OCI-LY7 (cell line): ENCODE results near the gene RUVBL1. TPM values are rescaled to one million over a fixed set of nuclear protein-coding genes. Genes with fewer than 3 reads are reported as not detected.

Source experiments
- BruUV-seq: library from RNA; stranded (reverse); fragments of 400-500 nt; replicated peaks from 2 replicates; lab custom pipeline; 2021; lab: Mats Ljungman, UMichigan
- CTCF ChIA-PET: fragments of 300-600 bp; sonication (Branson Sonifier 250); formaldehyde crosslinking; loops from one replicate; lab custom pipeline; 2022; ENCODE audit warnings: antibody characterized with exemption; ENCODE audit not compliant: unreplicated experiment; lab: Charles Lee
- POLR2A ChIA-PET: fragments of 300-600 bp; sonication (Branson Sonifier 250); formaldehyde crosslinking; loops from one replicate; lab custom pipeline; 2022; ENCODE audit warnings: antibody characterized with exemption; lab: Charles Lee
- DNase-seq: peaks from one replicate; pipeline ENCODE4 v3.0.0-alpha.2; 2015; ENCODE audit warnings: low spot score
- H2AFZ ChIP-seq: fragments of 200-600 bp; sonication (generic), shearing (Covaris generic); 2 replicates; pipeline ENCODE4 v1.6.1; 2014; ENCODE audit warnings: mild to moderate bottlenecking, antibody characterized with exemption, low read length, moderate library complexity
- H3K27ac ChIP-seq: fragments of 200-600 bp; sonication (generic); 2 replicates; pipeline ENCODE4 v1.5.1; 2014; ENCODE audit warnings: mixed run types, low read depth, mild to moderate bottlenecking, moderate library complexity, low read length, inconsistent platforms; ENCODE audit not compliant: poor library complexity, severe bottlenecking
- H3K36me3 ChIP-seq: fragments of 200-600 bp; sonication (generic); 2 replicates; pipeline ENCODE4 v1.6.1; 2014; ENCODE audit warnings: mild to moderate bottlenecking, antibody characterized with exemption, low read length, moderate library complexity, mixed read lengths; ENCODE audit not compliant: insufficient read depth
- H3K4me1 ChIP-seq: fragments of 200-600 bp; sonication (generic); 2 replicates; pipeline ENCODE4 v1.5.1; 2014; ENCODE audit warnings: mild to moderate bottlenecking, low read length; ENCODE audit not compliant: insufficient read depth, poor library complexity, severe bottlenecking
- H3K4me2 ChIP-seq: fragments of 200-600 bp; sonication (generic); 2 replicates; pipeline ENCODE4 v1.6.1; 2014; ENCODE audit warnings: mild to moderate bottlenecking, low read length
- H3K4me3 ChIP-seq: fragments of 200-600 bp; sonication (generic); 2 replicates; pipeline ENCODE4 v1.5.1; 2014; ENCODE audit warnings: mild to moderate bottlenecking, low read depth, low read length; ENCODE audit not compliant: poor library complexity, severe bottlenecking
- H3K79me2 ChIP-seq: fragments of 200-600 bp; sonication (generic); 2 replicates; pipeline ENCODE4 v1.6.1; 2016; ENCODE audit warnings: low read depth, mild to moderate bottlenecking, low read length, moderate library complexity, mixed read lengths; ENCODE audit not compliant: insufficient read depth
- H3K9me2 ChIP-seq: fragments of 200-600 bp; sonication (generic); 2 replicates; pipeline ENCODE4 v1.6.1; 2016; ENCODE audit warnings: mild to moderate bottlenecking, low read length, mixed read lengths; ENCODE audit not compliant: insufficient read depth
- H3K9me3 ChIP-seq: fragments of 200-600 bp; sonication (generic); 2 replicates; pipeline ENCODE4 v1.6.1; 2014; ENCODE audit warnings: mild to moderate bottlenecking, mixed run types, low read length, mixed read lengths
- H4K20me1 ChIP-seq: fragments of 200-600 bp; sonication (generic); 2 replicates; pipeline ENCODE4 v1.6.1; 2014; ENCODE audit warnings: mild to moderate bottlenecking, antibody characterized with exemption, low read length, moderate library complexity, mixed read lengths; ENCODE audit not compliant: insufficient read depth
- CTCF ChIP-seq: fragments of 200-600 bp; sonication (generic); conservative IDR thresholded peaks from 2 replicates; pipeline ENCODE4 v1.5.1; 2014; ENCODE audit warnings: mild to moderate bottlenecking, antibody characterized with exemption, low read length, moderate library complexity, mixed read lengths
- EZH2phosphoT487 ChIP-seq: fragments of 200-600 bp; sonication (generic); IDR thresholded peaks from 2 replicates; pipeline ENCODE4 v1.6.1; 2018; ENCODE audit warnings: low read depth, borderline replicate concordance, mild to moderate bottlenecking, mixed run types, antibody characterized with exemption, low read length, moderate library complexity, mixed read lengths
- intact Hi-C: fragments of 100-400 bp; cut with micrococcal nuclease; formaldehyde crosslinking; loops from one replicate; pipeline ENCODE4 v1.10.0; 2022; ENCODE audit not compliant: unreplicated experiment
- total RNA-seq, 2 experiments: library from RNA; depleted of rRNA in 1 of 2; stranded (reverse); fragments of >200 nt in 1 of 2; shearing (Covaris generic) in 1 of 2; gene quantifications; 2 replicates each; pipeline ENCODE4 v1.2.3, GENCODE V29; 2014 to 2022

Gene RUVBL1
- total RNA-seq, 2 experiments from 2014 or later = 91.4 to 103 TPM

GRCh38 chr3:128122013-128122412, 1.6 kb downstream of the RUVBL1 start:
- Histone ChIP-seq H4K20me1 (no peaks in the 10 kb centered on the region), H2AFZ (no peak overlapping the region), H3K4me3 (peak overlapping the region; percentile 98), H3K27ac (no peak overlapping the region), H3K9me3 (no peaks in the 10 kb centered on the region), H3K79me2 (peaks cover 37% of the 10 kb centered on the region), H3K4me1 (peaks cover 16% of the 10 kb centered on the region), H3K4me2 (peak overlapping the region; percentile 94), H3K36me3 (peaks cover 49% of the 10 kb centered on the region), H3K9me2 (no peaks in the 10 kb centered on the region)
- ChIA-PET POLR2A (interaction anchor here (1.4 to 2.9 kb wide), 3 partner anchors 9 to 31 kb away, joined by 3 to 19 read pairs (median 12); partner anchors contain the start of gene EEFSEC), CTCF (interaction anchor here (0.6 to 2.0 kb wide), 2 partner anchors 12 to 27 kb away, joined by 3 to 5 read pairs; no protein-coding TSS in a partner anchor)
- BruUV-seq = no TSS peak
- intact Hi-C loops = loop anchor here (2.0 to 5.0 kb wide), 2 partner anchors 70 to 531 kb away; partner anchors contain the start of genes SEC61A1 and TPRA1
- no peak for DNase-seq
- no peak for TF ChIP-seq EZH2phosphoT487
- no peak for TF ChIP-seq CTCF

DNA sequence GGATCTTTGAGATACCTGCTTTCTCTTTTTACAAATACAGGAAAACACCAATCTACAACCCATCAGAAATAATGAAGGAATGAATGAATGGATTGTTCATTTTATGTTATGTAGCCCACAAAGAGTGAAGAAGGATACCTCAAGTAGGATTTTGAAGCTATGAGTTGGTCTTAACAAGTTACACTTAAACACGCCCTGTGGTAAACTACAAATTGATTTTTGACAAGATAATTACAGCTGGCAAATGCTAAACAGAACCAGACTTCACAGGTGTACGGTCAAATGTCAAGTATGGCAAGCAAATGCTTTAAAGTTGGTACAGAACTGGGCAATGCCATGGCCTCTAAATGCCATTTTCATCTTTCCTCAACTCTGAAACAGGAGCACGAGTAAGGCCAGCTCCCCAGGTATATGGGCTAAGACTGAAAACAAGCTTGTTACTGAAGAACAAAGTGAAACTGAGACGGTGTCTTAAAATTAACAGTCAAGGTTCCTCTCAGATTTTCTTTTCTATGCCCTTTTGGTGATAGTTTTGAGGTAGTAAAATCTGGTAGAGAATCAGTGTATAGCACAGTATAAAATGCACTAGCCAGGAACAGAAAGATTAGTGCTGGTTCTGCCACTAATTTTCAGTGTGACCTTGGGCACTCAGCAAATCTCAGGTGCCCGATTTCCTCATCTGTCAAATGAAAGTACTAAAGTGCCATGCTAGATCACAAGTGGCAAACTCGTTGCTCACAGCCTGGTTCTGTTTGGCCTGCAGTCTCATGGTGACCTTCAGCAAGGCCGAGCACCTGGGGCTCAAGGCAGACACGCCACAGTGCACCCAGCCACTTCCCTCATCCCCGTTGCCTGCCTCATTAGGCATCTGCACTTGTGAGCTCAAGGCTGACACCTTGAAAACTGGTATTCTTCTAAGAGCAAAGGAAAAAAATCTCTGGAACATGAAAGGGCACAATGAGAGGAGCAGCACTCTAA, 9.5 kb downstream of the RUVBL1 start:
- Histone ChIP-seq H3K9me3 (no peaks in the 10 kb centered on the region), H2AFZ (no peak overlapping the region; the same call in 1 of the 2 replicates), H3K4me1 (peaks cover 33% of the 10 kb centered on the region), H3K4me2 (peak overlapping the region; percentile 77), H3K9me2 (no peaks in the 10 kb centered on the region), H3K79me2 (peaks cover 48% of the 10 kb centered on the region), H3K4me3 (peak overlapping the region; percentile 39), H4K20me1 (no peaks in the 10 kb centered on the region; the same call in 1 of the 2 replicates), H3K27ac (peak overlapping the region; percentile 73), H3K36me3 (peaks cover 96% of the 10 kb centered on the region)
- BruUV-seq = no TSS peak
- intact Hi-C loops = no loop called here
- ChIA-PET POLR2A (interaction anchor here (0.9 to 1.7 kb wide), 4 partner anchors 8 to 22 kb away, joined by 3 to 7 read pairs (median 4); partner anchors contain the start of gene RUVBL1), CTCF (interaction anchor here (0.6 to 1.0 kb wide), 3 partner anchors 9 to 40 kb away, joined by 3 to 4 read pairs (median 3); no protein-coding TSS in a partner anchor)
- TF ChIP-seq CTCF = no peak
- TF ChIP-seq EZH2phosphoT487 = no peak
- DNase-seq = peak; percentile 83
